ENCODE results near the gene STK32B. TPM values are rescaled to one million over a fixed set of nuclear protein-coding genes. Genes with fewer than 3 reads are reported as not detected.

Gene STK32B
- total and polyA plus RNA-seq, 2 donors: 2.9 to 4.8 TPM

DNA sequence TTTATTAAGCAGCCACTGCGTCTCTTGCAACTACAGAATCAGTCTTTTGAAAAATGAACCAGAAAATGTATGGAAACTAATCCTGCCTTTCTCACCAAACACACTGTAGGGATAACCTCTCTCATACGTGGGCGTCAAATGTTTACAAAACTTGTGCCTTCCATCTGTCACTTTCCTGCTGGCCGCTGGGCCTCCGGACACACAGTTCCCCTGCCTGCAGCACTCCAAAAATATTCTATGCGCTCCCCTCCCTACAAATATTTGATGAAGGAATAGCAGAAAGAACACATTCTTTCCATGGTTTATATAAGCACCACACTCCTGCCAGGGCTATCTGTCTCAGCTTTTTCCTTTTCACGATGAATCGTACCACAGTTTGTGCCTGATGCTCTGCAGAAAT is 17.1 kb upstream of the STK32B start:
- Histone ChIP-seq H3K36me3 (ENCODE audit: control insufficient read depth in 2 of 2, insufficient read depth in 2 of 2, low read length in 1 of 2) (no peaks in the 10 kb centered on the region), H3K4me3 (ENCODE audit: low read length in 2 of 2) (no peak overlapping the region), H3K27me3 (ENCODE audit: control insufficient read depth in 2 of 2, insufficient read depth in 1 of 2, low read length in 1 of 2) (no peaks in the 10 kb centered on the region), H3K27ac (ENCODE audit: low read depth in 1 of 2, low read length in 1 of 2) (peak overlapping the region; percentile 94 to 95), H3K4me1 (ENCODE audit: control insufficient read depth in 2 of 2, insufficient read depth in 2 of 2, low read length in 2 of 2) (peaks cover 45 to 72% of the 10 kb centered on the region in 2 donors), H3K9me3 (ENCODE audit: control insufficient read depth in 2 of 2, insufficient read depth in 1 of 2, low read length in 1 of 2) (no peaks in the 10 kb centered on the region)
- WGBS: 89% methylated on average over 8 of the region's 8 CpGs
- DNase-seq (ENCODE audit: low read depth in 6 of 9, low spot score in 9 of 9): peak in 1 of 9 donors; percentile 23

- peaks cover 44 to 67% of the 10 kb centered on the region in 2 donors for H3K4me1 ChIP-seq (ENCODE audit: control insufficient read depth in 2 of 2, insufficient read depth in 2 of 2, low read length in 2 of 2)
- 15% methylated on average over 5 of the region's 5 CpGs for WGBS
- no peaks in the 10 kb centered on the region for H3K36me3 ChIP-seq (ENCODE audit: control insufficient read depth in 2 of 2, insufficient read depth in 2 of 2, low read length in 1 of 2)
- peak in 3 of 9 donors; percentile 52 to 81 (median 53) for DNase-seq (ENCODE audit: low read depth in 6 of 9, low spot score in 9 of 9)
- peak overlapping the region in 1 of 2 donors; percentile 73 for H3K27ac ChIP-seq (ENCODE audit: low read depth in 1 of 2, low read length in 1 of 2)
- H3K4me3 ChIP-seq (ENCODE audit: low read length in 2 of 2): no peak overlapping the region
- no peaks in the 10 kb centered on the region for H3K27me3 ChIP-seq (ENCODE audit: control insufficient read depth in 2 of 2, insufficient read depth in 1 of 2, low read length in 1 of 2)
- H3K9me3 ChIP-seq (ENCODE audit: control insufficient read depth in 2 of 2, insufficient read depth in 1 of 2, low read length in 1 of 2): no peaks in the 10 kb centered on the region
Observed at GRCh38 chr4:5036239-5036638, 15.0 kb upstream of the STK32B start.

DNA sequence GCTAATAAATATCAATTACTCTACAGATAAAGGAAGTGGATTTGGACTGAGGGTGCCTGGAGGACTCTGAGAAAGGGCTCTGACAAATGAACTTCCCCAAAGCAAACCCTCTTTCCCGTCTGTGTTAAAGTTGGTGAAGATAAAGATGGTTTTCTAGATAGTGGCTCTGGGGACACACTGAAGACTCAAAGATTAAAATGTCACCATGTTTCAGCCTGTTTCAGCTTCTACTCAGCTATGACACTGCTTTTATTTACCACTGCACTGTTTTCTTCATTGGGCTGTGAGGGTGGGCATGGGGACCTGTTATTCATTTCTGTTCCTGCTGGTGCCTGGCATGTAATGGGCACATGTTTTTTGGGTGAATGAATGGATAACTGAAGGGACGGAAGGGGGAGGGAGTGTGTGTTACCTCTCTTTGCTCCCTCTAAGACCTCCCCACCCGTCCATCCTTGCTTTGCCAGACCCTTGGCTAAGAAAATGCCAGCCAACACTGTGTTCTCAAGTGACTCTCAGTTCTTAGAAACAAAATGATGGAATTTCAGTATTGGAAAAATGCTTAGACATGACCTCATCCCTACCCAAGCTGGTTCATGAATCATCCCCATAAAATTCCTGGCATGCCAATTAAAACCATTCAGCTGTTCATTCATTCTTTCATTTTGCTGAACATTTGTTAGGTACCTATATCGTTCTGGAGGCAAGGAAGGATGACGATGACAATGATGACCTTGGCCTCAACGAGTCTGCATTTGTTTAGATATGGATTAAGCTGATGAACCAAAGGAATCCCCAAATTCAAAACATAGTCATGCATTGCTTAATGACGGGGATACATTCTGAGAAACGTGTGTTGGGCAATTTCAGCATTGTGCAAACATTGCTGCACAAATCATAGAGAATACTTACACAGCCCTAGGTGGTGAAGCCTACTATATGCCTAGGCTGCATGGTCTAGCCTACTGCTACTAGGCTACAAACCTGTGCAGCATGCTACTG is 13.4 kb upstream of the STK32B start:
- H3K27me3 ChIP-seq (ENCODE audit: control insufficient read depth in 2 of 2, insufficient read depth in 1 of 2, low read length in 1 of 2): no peaks in the 10 kb centered on the region
- H3K4me3 ChIP-seq (ENCODE audit: low read length in 2 of 2): no peak overlapping the region
- DNase-seq (ENCODE audit: low read depth in 6 of 9, low spot score in 9 of 9): peak in 1 of 9 donors; percentile 31
- H3K36me3 ChIP-seq (ENCODE audit: control insufficient read depth in 2 of 2, insufficient read depth in 2 of 2, low read length in 1 of 2): no peaks in the 10 kb centered on the region
- H3K9me3 ChIP-seq (ENCODE audit: control insufficient read depth in 2 of 2, insufficient read depth in 1 of 2, low read length in 1 of 2): no peaks in the 10 kb centered on the region
- WGBS: 87% methylated on average over 8 of the region's 8 CpGs
- peak overlapping the region in 1 of 2 donors; percentile 34 for H3K27ac ChIP-seq (ENCODE audit: low read depth in 1 of 2, low read length in 1 of 2)
- H3K4me1 ChIP-seq (ENCODE audit: control insufficient read depth in 2 of 2, insufficient read depth in 2 of 2, low read length in 2 of 2): peaks cover 35 to 53% of the 10 kb centered on the region in 2 donors

DNA sequence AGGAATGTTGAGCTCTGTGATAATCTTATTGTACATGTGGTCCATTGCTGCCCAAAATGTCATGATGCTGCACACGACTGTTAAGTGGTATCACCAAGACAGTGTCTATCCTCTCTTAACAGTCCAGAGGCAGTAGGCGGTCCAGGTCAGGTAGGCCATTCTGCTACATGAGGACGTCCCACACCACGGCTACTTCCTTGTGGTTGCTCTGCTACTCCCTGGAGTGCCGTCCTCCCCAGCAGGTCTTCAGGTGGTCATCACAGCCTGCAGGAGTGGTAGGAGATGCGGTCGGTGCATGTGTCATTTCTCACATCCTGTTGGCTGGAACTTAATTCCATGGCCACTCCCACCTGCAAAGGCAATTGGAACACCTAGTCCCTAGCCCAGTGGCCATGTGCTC is 11.5 kb upstream of the STK32B start:
- H3K27me3 ChIP-seq (ENCODE audit: control insufficient read depth in 2 of 2, insufficient read depth in 1 of 2, low read length in 1 of 2): no peaks in the 10 kb centered on the region
- no peak for DNase-seq (ENCODE audit: low read depth in 6 of 9, low spot score in 9 of 9)
- H3K4me1 ChIP-seq (ENCODE audit: control insufficient read depth in 2 of 2, insufficient read depth in 2 of 2, low read length in 2 of 2): peaks cover 26 to 48% of the 10 kb centered on the region in 2 donors
- no peaks in the 10 kb centered on the region for H3K9me3 ChIP-seq (ENCODE audit: control insufficient read depth in 2 of 2, insufficient read depth in 1 of 2, low read length in 1 of 2)
- no peaks in the 10 kb centered on the region for H3K36me3 ChIP-seq (ENCODE audit: control insufficient read depth in 2 of 2, insufficient read depth in 2 of 2, low read length in 1 of 2)
- no peak overlapping the region for H3K27ac ChIP-seq (ENCODE audit: low read depth in 1 of 2, low read length in 1 of 2)
- no peak overlapping the region for H3K4me3 ChIP-seq (ENCODE audit: low read length in 2 of 2)
- WGBS: 98% methylated on average over 7 of the region's 7 CpGs

DNA sequence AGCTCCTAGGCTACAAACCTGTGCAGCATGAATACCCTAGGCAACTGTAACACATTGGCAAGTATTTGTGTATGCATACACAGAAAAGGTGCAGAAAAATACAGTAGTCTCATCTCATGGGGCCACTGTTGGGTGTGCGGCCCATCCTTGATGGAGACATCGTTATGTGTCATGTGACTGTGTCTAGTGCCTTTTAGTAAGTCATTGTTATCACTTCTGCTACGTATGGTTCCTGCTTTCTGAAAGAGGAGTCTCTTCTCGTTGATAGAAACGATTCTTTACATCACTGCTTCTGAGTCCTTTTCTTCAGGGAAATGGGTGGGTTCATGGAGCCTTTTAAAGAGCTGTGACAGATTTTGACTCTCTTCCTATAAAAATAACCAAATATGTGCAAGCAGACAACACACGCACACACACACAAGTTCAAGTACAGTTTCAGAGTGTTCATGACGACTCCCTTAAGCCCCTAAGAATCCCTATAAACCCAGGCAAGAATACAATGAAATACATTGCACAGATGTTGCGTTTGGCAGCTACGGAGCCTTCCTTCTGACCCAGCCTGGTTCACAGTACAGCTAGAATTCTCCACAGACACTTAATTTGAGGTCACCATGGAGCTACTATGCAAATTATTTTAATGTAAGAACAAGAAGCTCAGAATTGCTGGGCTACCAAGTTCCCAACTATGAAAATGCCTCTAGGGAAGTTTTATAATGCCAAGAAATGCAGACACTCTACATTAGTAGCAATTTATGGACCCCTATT is 10.2 kb upstream of the STK32B start:
- H3K4me1 ChIP-seq (ENCODE audit: control insufficient read depth in 2 of 2, insufficient read depth in 2 of 2, low read length in 2 of 2): peaks cover 25 to 41% of the 10 kb centered on the region in 2 donors
- no peaks in the 10 kb centered on the region for H3K36me3 ChIP-seq (ENCODE audit: control insufficient read depth in 2 of 2, insufficient read depth in 2 of 2, low read length in 1 of 2)
- H3K27ac ChIP-seq (ENCODE audit: low read depth in 1 of 2, low read length in 1 of 2): no peak overlapping the region
- no peak for DNase-seq (ENCODE audit: low read depth in 6 of 9, low spot score in 9 of 9)
- H3K4me3 ChIP-seq (ENCODE audit: low read length in 2 of 2): no peak overlapping the region
- 96% methylated on average over 9 of the region's 9 CpGs for WGBS
- no peaks in the 10 kb centered on the region for H3K9me3 ChIP-seq (ENCODE audit: control insufficient read depth in 2 of 2, insufficient read depth in 1 of 2, low read length in 1 of 2)
- no peaks in the 10 kb centered on the region for H3K27me3 ChIP-seq (ENCODE audit: control insufficient read depth in 2 of 2, insufficient read depth in 1 of 2, low read length in 1 of 2)

DNA sequence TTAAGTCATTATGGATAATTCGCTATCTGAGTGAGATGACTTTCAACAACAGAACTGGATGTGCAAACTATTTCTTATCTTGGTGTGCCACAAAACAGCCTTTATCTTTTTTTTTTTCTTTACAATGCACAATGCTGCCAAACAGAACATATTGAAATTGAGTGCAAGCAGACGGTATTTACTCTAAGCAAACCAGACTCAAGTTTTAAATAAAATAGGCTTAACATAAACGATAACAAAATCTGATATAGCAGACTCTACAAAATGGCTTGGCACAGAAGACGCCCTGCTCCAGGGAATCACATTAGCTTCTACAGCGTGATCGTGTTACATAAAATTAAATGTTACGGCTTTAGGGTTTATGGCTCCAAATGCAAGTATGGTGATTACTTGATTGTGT is 9.6 kb upstream of the STK32B start:
- peaks cover 22 to 35% of the 10 kb centered on the region in 2 donors for H3K4me1 ChIP-seq (ENCODE audit: control insufficient read depth in 2 of 2, insufficient read depth in 2 of 2, low read length in 2 of 2)
- no peak overlapping the region for H3K4me3 ChIP-seq (ENCODE audit: low read length in 2 of 2)
- H3K36me3 ChIP-seq (ENCODE audit: control insufficient read depth in 2 of 2, insufficient read depth in 2 of 2, low read length in 1 of 2): no peaks in the 10 kb centered on the region
- 96% methylated on average over 7 of the region's 7 CpGs for WGBS
- H3K27me3 ChIP-seq (ENCODE audit: control insufficient read depth in 2 of 2, insufficient read depth in 1 of 2, low read length in 1 of 2): no peaks in the 10 kb centered on the region
- DNase-seq (ENCODE audit: low read depth in 6 of 9, low spot score in 9 of 9): no peak
- no peak overlapping the region for H3K27ac ChIP-seq (ENCODE audit: low read depth in 1 of 2, low read length in 1 of 2)
- no peaks in the 10 kb centered on the region for H3K9me3 ChIP-seq (ENCODE audit: control insufficient read depth in 2 of 2, insufficient read depth in 1 of 2, low read length in 1 of 2)

DNA sequence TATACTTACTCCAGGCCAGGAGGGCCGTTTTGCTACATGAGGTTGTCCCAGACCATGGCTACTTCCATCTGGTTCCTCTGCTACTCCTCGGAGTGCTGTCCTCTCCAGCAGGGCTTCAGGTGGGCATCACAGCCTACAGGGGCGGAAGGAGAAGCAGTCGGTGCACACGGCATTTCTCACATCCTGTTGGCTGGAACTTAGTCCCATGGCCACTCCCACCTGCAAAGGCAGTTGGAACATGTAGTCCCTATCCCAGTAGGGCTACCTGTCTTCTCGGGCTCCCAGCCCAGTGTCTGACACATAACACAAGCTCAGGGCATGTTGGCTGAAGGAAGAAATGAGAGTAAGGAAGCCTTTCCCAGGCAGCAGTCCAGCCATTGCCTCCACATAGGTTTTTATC is 7.7 kb upstream of the STK32B start:
- no peak for DNase-seq (ENCODE audit: low read depth in 6 of 9, low spot score in 9 of 9)
- 76% methylated on average over 6 of the region's 6 CpGs for WGBS
- Histone ChIP-seq H3K27me3 (ENCODE audit: control insufficient read depth in 2 of 2, insufficient read depth in 1 of 2, low read length in 1 of 2) (no peaks in the 10 kb centered on the region), H3K27ac (ENCODE audit: low read depth in 1 of 2, low read length in 1 of 2) (no peak overlapping the region), H3K9me3 (ENCODE audit: control insufficient read depth in 2 of 2, insufficient read depth in 1 of 2, low read length in 1 of 2) (no peaks in the 10 kb centered on the region), H3K36me3 (ENCODE audit: control insufficient read depth in 2 of 2, insufficient read depth in 2 of 2, low read length in 1 of 2) (no peaks in the 10 kb centered on the region), H3K4me1 (ENCODE audit: control insufficient read depth in 2 of 2, insufficient read depth in 2 of 2, low read length in 2 of 2) (peaks cover 15 to 20% of the 10 kb centered on the region in 2 donors), H3K4me3 (ENCODE audit: low read length in 2 of 2) (no peak overlapping the region)

DNA sequence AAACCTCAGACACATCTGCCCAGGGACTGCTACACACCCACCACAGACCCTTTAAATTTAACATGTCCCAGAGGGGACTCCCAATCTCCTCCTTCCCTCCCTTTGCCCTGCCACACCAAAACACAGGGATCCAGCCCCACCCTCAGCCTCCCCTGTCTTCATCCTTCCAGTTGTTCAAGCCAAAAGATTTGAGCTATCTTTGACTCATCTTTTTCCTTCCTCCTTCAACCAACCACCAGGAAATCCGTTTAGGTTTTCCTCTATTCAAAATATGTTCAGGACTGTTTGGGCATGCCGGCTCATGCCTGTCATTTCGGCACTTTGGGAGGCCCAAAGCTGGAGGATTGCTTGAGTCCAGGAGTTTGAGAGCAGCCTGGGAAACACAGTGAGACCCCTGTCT is 6.9 kb upstream of the STK32B start:
- Histone ChIP-seq H3K9me3 (ENCODE audit: control insufficient read depth in 2 of 2, insufficient read depth in 1 of 2, low read length in 1 of 2) (no peaks in the 10 kb centered on the region), H3K36me3 (ENCODE audit: control insufficient read depth in 2 of 2, insufficient read depth in 2 of 2, low read length in 1 of 2) (no peaks in the 10 kb centered on the region), H3K27ac (ENCODE audit: low read depth in 1 of 2, low read length in 1 of 2) (peak overlapping the region in 1 of 2 donors; percentile 66), H3K27me3 (ENCODE audit: control insufficient read depth in 2 of 2, insufficient read depth in 1 of 2, low read length in 1 of 2) (no peaks in the 10 kb centered on the region), H3K4me1 (ENCODE audit: control insufficient read depth in 2 of 2, insufficient read depth in 2 of 2, low read length in 2 of 2) (peaks cover 15 to 20% of the 10 kb centered on the region in 2 donors), H3K4me3 (ENCODE audit: low read length in 2 of 2) (no peak overlapping the region)
- no peak for DNase-seq (ENCODE audit: low read depth in 6 of 9, low spot score in 9 of 9)
- 33% methylated on average over 3 of the region's 3 CpGs for WGBS

DNA sequence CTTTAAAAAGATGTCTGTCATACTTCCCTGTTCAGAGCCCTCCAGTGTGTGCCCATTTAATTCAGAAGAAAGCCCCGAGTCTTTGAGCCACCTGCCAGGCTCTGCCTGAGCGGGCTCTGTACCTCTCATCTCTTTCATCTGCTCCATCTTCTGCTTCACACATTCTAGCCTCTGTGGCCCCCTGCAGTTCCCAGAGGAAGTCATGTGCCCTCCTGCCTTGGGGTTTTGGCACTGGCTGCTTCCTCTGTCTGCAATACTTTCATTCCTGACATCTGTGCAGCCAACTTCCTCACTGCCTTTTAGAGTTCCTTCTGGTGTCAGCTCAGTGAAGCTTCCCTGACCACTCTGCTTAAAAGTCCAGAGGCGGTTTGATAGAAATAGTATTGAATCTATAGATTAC is 6.2 kb upstream of the STK32B start:
- WGBS: 3% methylated on average over 3 of the region's 3 CpGs
- Histone ChIP-seq H3K4me1 (ENCODE audit: control insufficient read depth in 2 of 2, insufficient read depth in 2 of 2, low read length in 2 of 2) (peaks cover 15 to 23% of the 10 kb centered on the region in 2 donors), H3K9me3 (ENCODE audit: control insufficient read depth in 2 of 2, insufficient read depth in 1 of 2, low read length in 1 of 2) (no peaks in the 10 kb centered on the region), H3K27ac (ENCODE audit: low read depth in 1 of 2, low read length in 1 of 2) (peak overlapping the region; percentile 66), H3K36me3 (ENCODE audit: control insufficient read depth in 2 of 2, insufficient read depth in 2 of 2, low read length in 1 of 2) (no peaks in the 10 kb centered on the region), H3K4me3 (ENCODE audit: low read length in 2 of 2) (no peak overlapping the region), H3K27me3 (ENCODE audit: control insufficient read depth in 2 of 2, insufficient read depth in 1 of 2, low read length in 1 of 2) (no peaks in the 10 kb centered on the region)
- peak in 3 of 9 donors; percentile 54 to 77 (median 65) for DNase-seq (ENCODE audit: low read depth in 6 of 9, low spot score in 9 of 9)
